Measurements from ENCODE around the gene APOL2. TPM values are rescaled to one million over a fixed set of nuclear protein-coding genes. Genes with fewer than 3 reads are reported as not detected.
"Not testable (repeated sequence)": the region's sequence is repeated elsewhere in the genome, so short reads cannot be mapped to it uniquely, and the experiment has no call there.

Gene APOL2
- total and polyA plus RNA-seq, 7 experiments from 2014 or later: 13.4 to 133 (median 40.1) TPM

GRCh38 chr22:36201630-36202319 lies 37.6 kb downstream of the APOL2 start, which contains the start of gene APOL4:
TSS of gene APOL4 (minus strand) at chr22:36201809. CDS start at chr22:36201734, 75 bp downstream.
- no peak for ATAC-seq
- Mint-ChIP-seq H3K4me1 (peaks cover 0 to 30% (median 14%) of the 10 kb centered on the region in 7 donors), H3K4me3 (no peak within 1 kb of the TSS), H3K9me3 (no peaks in the 10 kb centered on the region), H3K27me3 (peaks cover 0 to 22% (median 3%) of the 10 kb centered on the region in 5 donors), H3K27ac (no peak within 1 kb of the TSS), H3K36me3 (no peaks in the 10 kb centered on the region)
- no peaks in the 10 kb centered on the region for H3K9me3 ChIP-seq (ENCODE audit: control insufficient read depth in 2 of 3, low read length in 3 of 3)
- intact Hi-C loops (cut with micrococcal nuclease): no loop called here
- H3K4me1 ChIP-seq (ENCODE audit: control insufficient read depth in 2 of 2, insufficient read depth in 2 of 2, low read length in 2 of 2): peaks cover 0 to 4% of the 10 kb centered on the region in 2 donors
- no peak for DNase-seq
- ChIA-PET POLR2A (no interaction called here), CTCF (no interaction called here)
- H3K36me3 ChIP-seq (ENCODE audit: control insufficient read depth in 2 of 3, insufficient read depth in 3 of 3, low read length in 3 of 3): no peaks in the 10 kb centered on the region
- no peak within 1 kb of the TSS for H3K27ac ChIP-seq (ENCODE audit: low read depth, low read length)
- H3K4me3 ChIP-seq (ENCODE audit: low read length): no peak within 1 kb of the TSS
- no peaks in the 10 kb centered on the region for H3K27me3 ChIP-seq (ENCODE audit: control insufficient read depth in 2 of 2, insufficient read depth in 2 of 2, low read length in 2 of 2)

GRCh38 chr22:36201025-36201424 lies 38.3 kb downstream of the APOL2 start:
- Mint-ChIP-seq H3K4me1 (peaks cover 0 to 31% (median 14%) of the 10 kb centered on the region in 7 donors), H3K27me3 (peaks cover 0 to 22% (median 3%) of the 10 kb centered on the region in 5 donors)
- ATAC-seq; H3K4me3 Mint-ChIP-seq; H3K36me3 ChIP-seq (ENCODE audit: control insufficient read depth in 2 of 3, insufficient read depth in 3 of 3, low read length in 3 of 3); DNase-seq; H3K9me3 ChIP-seq (ENCODE audit: control insufficient read depth in 2 of 3, low read length in 3 of 3); H3K36me3 Mint-ChIP-seq; H3K4me3 ChIP-seq (ENCODE audit: low read length); H3K9me3 Mint-ChIP-seq; intact Hi-C loops (cut with micrococcal nuclease); H3K4me1 ChIP-seq (ENCODE audit: control insufficient read depth in 2 of 2, insufficient read depth in 2 of 2, low read length in 2 of 2); H3K27ac Mint-ChIP-seq; H3K27me3 ChIP-seq (ENCODE audit: control insufficient read depth in 2 of 2, insufficient read depth in 2 of 2, low read length in 2 of 2); H3K27ac ChIP-seq (ENCODE audit: low read depth, low read length); CTCF ChIA-PET; POLR2A ChIA-PET: not testable (repeated sequence)

- ATAC-seq (no peak), DNase-seq (no peak)
- H3K9me3 Mint-ChIP-seq: no peaks in the 10 kb centered on the region
- H3K4me1 Mint-ChIP-seq: peaks cover 0 to 28% (median 14%) of the 10 kb centered on the region in 7 donors
- intact Hi-C loops (cut with micrococcal nuclease): no loop called here
- H3K36me3 Mint-ChIP-seq: no peaks in the 10 kb centered on the region
- peaks cover 0 to 4% of the 10 kb centered on the region in 2 donors for H3K4me1 ChIP-seq (ENCODE audit: control insufficient read depth in 2 of 2, insufficient read depth in 2 of 2, low read length in 2 of 2)
- H3K9me3 ChIP-seq (ENCODE audit: control insufficient read depth in 2 of 3, low read length in 3 of 3): no peaks in the 10 kb centered on the region
- H3K36me3 ChIP-seq (ENCODE audit: control insufficient read depth in 2 of 3, insufficient read depth in 3 of 3, low read length in 3 of 3): no peaks in the 10 kb centered on the region
- ChIA-PET CTCF (no interaction called here), POLR2A (no interaction called here)
- no peak overlapping the region for H3K27ac Mint-ChIP-seq
- H3K27me3 ChIP-seq (ENCODE audit: control insufficient read depth in 2 of 2, insufficient read depth in 2 of 2, low read length in 2 of 2): no peaks in the 10 kb centered on the region
- no peak overlapping the region for H3K27ac ChIP-seq (ENCODE audit: low read depth, low read length)
- no peak overlapping the region for H3K4me3 ChIP-seq (ENCODE audit: low read length)
- H3K4me3 Mint-ChIP-seq: no peak overlapping the region
- H3K27me3 Mint-ChIP-seq: peaks cover 0 to 22% (median 9%) of the 10 kb centered on the region in 5 donors
These were observed 40.3 kb downstream of the APOL2 start for GRCh38 chr22:36199001-36199551.

- no peaks in the 10 kb centered on the region for H3K36me3 ChIP-seq (ENCODE audit: control insufficient read depth in 2 of 3, insufficient read depth in 3 of 3, low read length in 3 of 3)
- no peaks in the 10 kb centered on the region for H3K27me3 ChIP-seq (ENCODE audit: control insufficient read depth in 2 of 2, insufficient read depth in 2 of 2, low read length in 2 of 2)
- H3K4me3 ChIP-seq (ENCODE audit: low read length): no peak overlapping the region
- Mint-ChIP-seq H3K27ac (peak overlapping the region in 3 of 9 donors; percentile 9 to 57 (median 51)), H3K36me3 (no peaks in the 10 kb centered on the region), H3K4me1 (peaks cover 0 to 28% (median 14%) of the 10 kb centered on the region in 7 donors), H3K4me3 (no peak overlapping the region), H3K9me3 (no peaks in the 10 kb centered on the region), H3K27me3 (peaks cover 0 to 17% (median 10%) of the 10 kb centered on the region in 5 donors)
- ChIA-PET CTCF (no interaction called here), POLR2A (no interaction called here)
- no peak overlapping the region for H3K27ac ChIP-seq (ENCODE audit: low read depth, low read length)
- intact Hi-C loops (cut with micrococcal nuclease): no loop called here
- ATAC-seq (no peak), DNase-seq (no peak)
- H3K4me1 ChIP-seq (ENCODE audit: control insufficient read depth in 2 of 2, insufficient read depth in 2 of 2, low read length in 2 of 2): peaks cover 0 to 4% of the 10 kb centered on the region in 2 donors
- H3K9me3 ChIP-seq (ENCODE audit: control insufficient read depth in 2 of 3, low read length in 3 of 3): no peaks in the 10 kb centered on the region
These were observed 40.8 kb downstream of the APOL2 start for GRCh38 chr22:36198536-36198935.

- DNase-seq (no peak), ATAC-seq (no peak)
- POLR2A ChIA-PET: no interaction called here
- H3K36me3 ChIP-seq (ENCODE audit: control insufficient read depth in 2 of 3, insufficient read depth in 3 of 3, low read length in 3 of 3): no peaks in the 10 kb centered on the region
- no peaks in the 10 kb centered on the region for H3K27me3 ChIP-seq (ENCODE audit: control insufficient read depth in 2 of 2, insufficient read depth in 2 of 2, low read length in 2 of 2)
- H3K4me1 Mint-ChIP-seq: peaks cover 0 to 28% (median 14%) of the 10 kb centered on the region in 7 donors
- H3K9me3 ChIP-seq (ENCODE audit: control insufficient read depth in 2 of 3, low read length in 3 of 3): no peaks in the 10 kb centered on the region
- H3K27me3 Mint-ChIP-seq: peaks cover 0 to 12% (median 8%) of the 10 kb centered on the region in 5 donors
- intact Hi-C loops (cut with micrococcal nuclease): loop anchor here in 1 of 2 donors (2.0 kb wide), 1 partner anchor 41 kb away; the partner anchor contains the start of gene APOL2
- CTCF ChIA-PET: interaction anchor here (0.6 to 0.8 kb wide), 2 partner anchors 69 to 278 kb away, joined by 3 read pairs; no protein-coding TSS in a partner anchor
- no peak overlapping the region for H3K27ac ChIP-seq (ENCODE audit: low read depth, low read length)
- H3K36me3 Mint-ChIP-seq: no peaks in the 10 kb centered on the region
- no peak overlapping the region for H3K4me3 ChIP-seq (ENCODE audit: low read length)
- H3K27ac Mint-ChIP-seq: peak overlapping the region in 2 of 9 donors; percentile 9 to 62
- no peaks in the 10 kb centered on the region for H3K9me3 Mint-ChIP-seq
- peaks cover 0 to 4% of the 10 kb centered on the region in 2 donors for H3K4me1 ChIP-seq (ENCODE audit: control insufficient read depth in 2 of 2, insufficient read depth in 2 of 2, low read length in 2 of 2)
- H3K4me3 Mint-ChIP-seq: peak overlapping the region in 1 of 10 donors; percentile 43
These were observed 41.7 kb downstream of the APOL2 start for GRCh38 chr22:36197514-36198146.

- H3K9me3 ChIP-seq (ENCODE audit: control insufficient read depth in 2 of 3, low read length in 3 of 3): no peaks in the 10 kb centered on the region
- H3K4me3 Mint-ChIP-seq: no peak overlapping the region
- no peaks in the 10 kb centered on the region for H3K36me3 Mint-ChIP-seq
- H3K27me3 Mint-ChIP-seq: peaks cover 0 to 10% (median 6%) of the 10 kb centered on the region in 5 donors
- CTCF ChIA-PET: interaction anchor here (0.8 kb wide), 1 partner anchor 279 kb away, joined by 3 read pairs; no protein-coding TSS in a partner anchor
- no peaks in the 10 kb centered on the region for H3K27me3 ChIP-seq (ENCODE audit: control insufficient read depth in 2 of 2, insufficient read depth in 2 of 2, low read length in 2 of 2)
- no peak for ATAC-seq
- H3K9me3 Mint-ChIP-seq: no peaks in the 10 kb centered on the region
- no peak overlapping the region for H3K4me3 ChIP-seq (ENCODE audit: low read length)
- intact Hi-C loops (cut with micrococcal nuclease): loop anchor here in 1 of 2 donors (2.0 kb wide), 1 partner anchor 42 kb away; the partner anchor contains the start of gene APOL2
- H3K4me1 ChIP-seq (ENCODE audit: control insufficient read depth in 2 of 2, insufficient read depth in 2 of 2, low read length in 2 of 2): peaks cover 0 to 4% of the 10 kb centered on the region in 2 donors
- peak overlapping the region in 1 of 9 donors; percentile 20 for H3K27ac Mint-ChIP-seq
- POLR2A ChIA-PET: no interaction called here
- no peaks in the 10 kb centered on the region for H3K36me3 ChIP-seq (ENCODE audit: control insufficient read depth in 2 of 3, insufficient read depth in 3 of 3, low read length in 3 of 3)
- DNase-seq: no peak
- no peak overlapping the region for H3K27ac ChIP-seq (ENCODE audit: low read depth, low read length)
- H3K4me1 Mint-ChIP-seq: peaks cover 0 to 27% (median 14%) of the 10 kb centered on the region in 7 donors
These were observed 42.3 kb downstream of the APOL2 start for GRCh38 chr22:36197065-36197440.

Data from naive thymus-derived CD4-positive, alpha-beta T cell (primary cell).